Stimulated activated CD4-positive, alpha-beta T cell treated with anti-CD3 and anti-CD28 coated beads, Interleukin-4, amount 100 ng/mL, for 4 hours (primary cell): ENCODE measurements around the gene VPS13A.

Experiments
- DNase-seq, 2 experiments: peaks; one replicate each; pipeline ENCODE4 v3.0.0-alpha.2; 2020

VPS13A gene

GRCh38 chr9:77177143-77177893 is at the start of gene VPS13A:
TSS of gene VPS13A (plus strand) at chr9:77177534. CDS start at chr9:77177705, 171 bp downstream.
- peak; percentile 89 for DNase-seq

GRCh38 chr9:77128125-77128789 is 49.1 kb upstream of the VPS13A start:
- no peak for DNase-seq

GRCh38 chr9:77131399-77131798 is 45.9 kb upstream of the VPS13A start:
- no peak for DNase-seq

GRCh38 chr9:77133011-77133410 is 44.3 kb upstream of the VPS13A start:
- no peak for DNase-seq

- no peak for DNase-seq
These were observed 35.0 kb upstream of the VPS13A start for GRCh38 chr9:77142366-77142765.

- no peak for DNase-seq
These were observed 27.5 kb upstream of the VPS13A start for GRCh38 chr9:77149879-77150278.

GRCh38 chr9:77152289-77152688 is 25.0 kb upstream of the VPS13A start:
- no peak for DNase-seq

GRCh38 chr9:77156646-77157371 is 20.5 kb upstream of the VPS13A start:
- DNase-seq, result no peak

GRCh38 chr9:77158772-77159513 is 18.4 kb upstream of the VPS13A start:
- DNase-seq, result no peak

- DNase-seq, result no peak
These were observed 16.1 kb upstream of the VPS13A start for GRCh38 chr9:77161191-77161590.

- no peak for DNase-seq
These were observed 15.4 kb upstream of the VPS13A start for GRCh38 chr9:77161966-77162365.

- no peak for DNase-seq
These were observed 15.0 kb upstream of the VPS13A start for GRCh38 chr9:77162366-77162765.

- DNase-seq, result no peak
These were observed 13.4 kb upstream of the VPS13A start for GRCh38 chr9:77163884-77164283.

- no peak for DNase-seq
These were observed 11.1 kb upstream of the VPS13A start for GRCh38 chr9:77166193-77166592.

GRCh38 chr9:77170991-77171699 is 6.2 kb upstream of the VPS13A start:
- no peak for DNase-seq

GRCh38 chr9:77175151-77175550 is 2.2 kb upstream of the VPS13A start:
- no peak for DNase-seq

GRCh38 chr9:77176106-77176505 is 1.2 kb upstream of the VPS13A start:
- no peak for DNase-seq

GRCh38 chr9:77176686-77177142 is 620 bp upstream of the VPS13A start:
- no peak for DNase-seq

GRCh38 chr9:77177894-77178794 is 810 bp downstream of the VPS13A start:
- DNase-seq, result peak; percentile 38 to 39

- DNase-seq, result no peak
These were observed 2.7 kb downstream of the VPS13A start for GRCh38 chr9:77180056-77180455.

- no peak for DNase-seq
These were observed 6.2 kb downstream of the VPS13A start for GRCh38 chr9:77183581-77183980.
